ENCODE results near the gene CASP5. TPM values are rescaled to one million over a fixed set of nuclear protein-coding genes. Genes with fewer than 3 reads are reported as not detected.

The CASP5 gene
- total and polyA plus RNA-seq, 2 of the 4 experiments (the other 2 are of a cell fraction) = not detected

DNA sequence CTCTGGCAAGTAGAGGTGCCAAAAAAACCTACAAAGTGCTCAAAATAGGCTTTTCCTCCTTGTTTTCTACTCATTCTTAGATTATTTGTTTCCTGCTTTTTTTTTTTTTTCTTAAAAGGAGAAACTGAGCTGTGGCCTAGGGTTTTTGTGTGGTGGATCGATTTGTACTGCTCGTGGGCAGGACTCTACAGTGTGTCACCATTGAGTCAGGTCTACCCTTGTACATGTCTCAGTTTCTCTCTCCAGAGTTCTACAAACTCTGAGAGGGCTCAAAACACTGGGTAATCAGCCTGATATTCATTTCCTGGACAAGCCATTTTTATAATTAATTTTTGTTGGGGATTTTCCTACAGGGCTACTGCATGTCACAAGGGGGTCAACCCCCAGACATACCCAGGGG is 49.4 kb downstream of the CASP5 start:
- no CpG with 5 or more reads among the region's 2 CpGs for WGBS, 2 experiments (ENCODE audit: extremely low coverage in 2 of 2, insufficient read length in 1 of 2)
- H2BK5ac ChIP-seq (ENCODE audit: low read depth, low read length, poor library complexity, severe bottlenecking) = no peak overlapping the region
- H3K9me1 ChIP-seq (ENCODE audit: insufficient read depth, low read length) = no peaks in the 10 kb centered on the region
- H2AK9ac ChIP-seq (replicated peaks; ENCODE audit: low read depth, low read length, poor library complexity) = no peak overlapping the region
- no peak overlapping the region for H3K56ac ChIP-seq (ENCODE audit: extremely low read depth, insufficient read depth, low read length)
- H3K4me3 ChIP-seq (ENCODE audit: insufficient read depth, low read depth, low read length) = no peak overlapping the region
- H3K4me2 ChIP-seq (ENCODE audit: low read depth, low read length) = no peak overlapping the region
- no peak for DNase-seq
- H4K20me1 ChIP-seq (ENCODE audit: insufficient read depth, low read length) = no peaks in the 10 kb centered on the region
- H3K27ac ChIP-seq (ENCODE audit: insufficient read depth, low read length) = no peak overlapping the region
- no peak for ATAC-seq (ENCODE audit: low read depth)
- H3K36me3 ChIP-seq (ENCODE audit: control insufficient read depth, insufficient read depth, low read length) = no peaks in the 10 kb centered on the region
- H2BK120ac ChIP-seq (ENCODE audit: low read depth, low read length) = no peak overlapping the region
- no peaks in the 10 kb centered on the region; a peak in 1 of 4 replicates for H3K79me1 ChIP-seq (ENCODE audit: low read depth in 1 of 2, low read length in 2 of 2)
- no peak overlapping the region for H3K9ac ChIP-seq (ENCODE audit: low read depth, low read length)
- CTCF ChIA-PET = interaction anchor here (0.6 kb wide), 1 partner anchor 418 kb away, joined by 3 read pairs; no protein-coding TSS in a partner anchor
- no peak overlapping the region for H4K5ac ChIP-seq (ENCODE audit: low read depth, low read length)
- H2BK20ac ChIP-seq (ENCODE audit: low read depth, low read length) = no peak overlapping the region
- no peak overlapping the region for H3K23ac ChIP-seq (ENCODE audit: low read depth, low read length)
- in situ Hi-C loops (cut with MboI; ENCODE audit: low sequenced_read_pairs) = no loop called here
- peaks cover 6% of the 10 kb centered on the region; the same call in 1 of the 2 replicates for H3K4me1 ChIP-seq (ENCODE audit: control insufficient read depth, insufficient read depth, low read length)
- H3K27me3 ChIP-seq (ENCODE audit: control insufficient read depth, insufficient read depth, low read length) = no peaks in the 10 kb centered on the region
- H3K14ac ChIP-seq (replicated peaks; ENCODE audit: low read depth, low read length) = no peak overlapping the region
- H2AFZ ChIP-seq (replicated peaks; ENCODE audit: low read length, poor library complexity) = no peak overlapping the region
- BruUV-seq (replicated peaks) = no TSS peak
- peaks cover 10% of the 10 kb centered on the region for H3K9me3 ChIP-seq (ENCODE audit: control insufficient read depth, insufficient read depth, low read length)
- H2BK15ac ChIP-seq (ENCODE audit: low read depth, low read length) = no peak overlapping the region
- H3K18ac ChIP-seq (ENCODE audit: low read depth, low read length) = no peak overlapping the region
- dilution Hi-C loops (cut with HindIII; ENCODE audit: low sequenced_read_pairs, unreplicated experiment) = no loop called here
- no peak overlapping the region for H4K8ac ChIP-seq (ENCODE audit: low read depth in 2 of 2, low read length in 2 of 2)
- POLR2A ChIA-PET (ENCODE audit: unreplicated experiment) = no interaction called here
- no peak overlapping the region for H2AK5ac ChIP-seq (ENCODE audit: low read depth, low read length)
- H4K91ac ChIP-seq (ENCODE audit: insufficient read depth, low read depth, low read length) = no peak overlapping the region
- H3K4ac ChIP-seq (ENCODE audit: low read depth, low read length) = no peak overlapping the region
- intact Hi-C loops (cut with micrococcal nuclease) = no loop called here
- no peak for TF ChIP-seq RCOR1 (IDR thresholded peaks at IDR 0.05; ENCODE audit: insufficient replicate concordance, low read length)
- TF ChIP-seq, protein P1, sequence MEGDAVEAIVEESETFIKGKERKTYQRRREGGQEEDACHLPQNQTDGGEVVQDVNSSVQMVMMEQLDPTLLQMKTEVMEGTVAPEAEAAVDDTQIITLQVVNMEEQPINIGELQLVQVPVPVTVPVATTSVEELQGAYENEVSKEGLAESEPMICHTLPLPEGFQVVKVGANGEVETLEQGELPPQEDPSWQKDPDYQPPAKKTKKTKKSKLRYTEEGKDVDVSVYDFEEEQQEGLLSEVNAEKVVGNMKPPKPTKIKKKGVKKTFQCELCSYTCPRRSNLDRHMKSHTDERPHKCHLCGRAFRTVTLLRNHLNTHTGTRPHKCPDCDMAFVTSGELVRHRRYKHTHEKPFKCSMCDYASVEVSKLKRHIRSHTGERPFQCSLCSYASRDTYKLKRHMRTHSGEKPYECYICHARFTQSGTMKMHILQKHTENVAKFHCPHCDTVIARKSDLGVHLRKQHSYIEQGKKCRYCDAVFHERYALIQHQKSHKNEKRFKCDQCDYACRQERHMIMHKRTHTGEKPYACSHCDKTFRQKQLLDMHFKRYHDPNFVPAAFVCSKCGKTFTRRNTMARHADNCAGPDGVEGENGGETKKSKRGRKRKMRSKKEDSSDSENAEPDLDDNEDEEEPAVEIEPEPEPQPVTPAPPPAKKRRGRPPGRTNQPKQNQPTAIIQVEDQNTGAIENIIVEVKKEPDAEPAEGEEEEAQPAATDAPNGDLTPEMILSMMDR (conservative IDR thresholded peaks at IDR 0.05; ENCODE audit: low read depth, low read length) = no peak
- no peak for TF ChIP-seq MXI1 (IDR thresholded peaks at IDR 0.05; ENCODE audit: borderline replicate concordance, low read depth, low read length)
- TF ChIP-seq, protein P2, sequence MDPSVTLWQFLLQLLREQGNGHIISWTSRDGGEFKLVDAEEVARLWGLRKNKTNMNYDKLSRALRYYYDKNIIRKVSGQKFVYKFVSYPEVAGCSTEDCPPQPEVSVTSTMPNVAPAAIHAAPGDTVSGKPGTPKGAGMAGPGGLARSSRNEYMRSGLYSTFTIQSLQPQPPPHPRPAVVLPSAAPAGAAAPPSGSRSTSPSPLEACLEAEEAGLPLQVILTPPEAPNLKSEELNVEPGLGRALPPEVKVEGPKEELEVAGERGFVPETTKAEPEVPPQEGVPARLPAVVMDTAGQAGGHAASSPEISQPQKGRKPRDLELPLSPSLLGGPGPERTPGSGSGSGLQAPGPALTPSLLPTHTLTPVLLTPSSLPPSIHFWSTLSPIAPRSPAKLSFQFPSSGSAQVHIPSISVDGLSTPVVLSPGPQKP (IDR thresholded peaks at IDR 0.05; ENCODE audit: borderline replicate concordance, low read depth, low read length) = no peak
- TF ChIP-seq MAFK (IDR thresholded peaks at IDR 0.05; ENCODE audit: low read depth, low read length) = no peak
- no peak for TF ChIP-seq NFE2L2 (IDR thresholded peaks at IDR 0.05; ENCODE audit: low read depth, low read length)
- no peak for TF ChIP-seq FOS (IDR thresholded peaks at IDR 0.05; ENCODE audit: low read depth, low read length)
- no peak for TF ChIP-seq CEBPB (IDR thresholded peaks at IDR 0.05; ENCODE audit: low read depth, low read length)
- TF ChIP-seq BHLHE40 (IDR thresholded peaks at IDR 0.05; ENCODE audit: low read depth, low read length) = no peak
- TF ChIP-seq POLR2A (IDR thresholded peaks at IDR 0.05; ENCODE audit: low read depth, low read length) = no peak
- no peak for TF ChIP-seq CHD1 (IDR thresholded peaks at IDR 0.05; ENCODE audit: low read depth, low read length)
- no peak for TF ChIP-seq SMC3 (IDR thresholded peaks at IDR 0.05; ENCODE audit: low read depth, low read length)
- no peak for TF ChIP-seq RAD21 (IDR thresholded peaks at IDR 0.05; ENCODE audit: low read length)
- no peak for TF ChIP-seq MAZ (IDR thresholded peaks at IDR 0.05; ENCODE audit: borderline replicate concordance, low read depth, low read length)
- TF ChIP-seq RFX5 (IDR thresholded peaks at IDR 0.05; ENCODE audit: low read depth, low read length) = no peak
- TF ChIP-seq, protein P3, sequence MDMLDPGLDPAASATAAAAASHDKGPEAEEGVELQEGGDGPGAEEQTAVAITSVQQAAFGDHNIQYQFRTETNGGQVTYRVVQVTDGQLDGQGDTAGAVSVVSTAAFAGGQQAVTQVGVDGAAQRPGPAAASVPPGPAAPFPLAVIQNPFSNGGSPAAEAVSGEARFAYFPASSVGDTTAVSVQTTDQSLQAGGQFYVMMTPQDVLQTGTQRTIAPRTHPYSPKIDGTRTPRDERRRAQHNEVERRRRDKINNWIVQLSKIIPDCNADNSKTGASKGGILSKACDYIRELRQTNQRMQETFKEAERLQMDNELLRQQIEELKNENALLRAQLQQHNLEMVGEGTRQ (IDR thresholded peaks at IDR 0.05; ENCODE audit: low read depth, low read length) = no peak

All from IMR-90 (cell line).